Stomach (tissue), 9 donors: Measurements from ENCODE around the gene HSPA1A. TPM values are rescaled to one million over a fixed set of nuclear protein-coding genes. Genes with fewer than 3 reads are reported as not detected.
"Not testable (repeated sequence)": the region's sequence is repeated elsewhere in the genome, so short reads cannot be mapped to it uniquely, and the experiment has no call there.

Experiments used
- DNase-seq, 2 donors: peaks; one replicate each; pipeline versions ENCODE4 v3.0.0 to v3.0.0-alpha.2; 2013 to 2019
- H3K27ac ChIP-seq, 5 donors: fragments of 200-600 bp in 4 of 5; sonication (generic) in 4 of 5; one replicate each; pipeline ENCODE4 v1.5.1; 2013 to 2019; ENCODE audit warnings: mild to moderate bottlenecking in 1 of 5, moderate library complexity in 1 of 5
- H3K27me3 ChIP-seq, 3 donors: fragments of 200-600 bp; sonication (generic); one replicate each; pipeline ENCODE4 v1.5.1; 2017 to 2019; ENCODE audit warnings: mixed run types in 1 of 3
- H3K36me3 ChIP-seq, 4 donors: fragments of 200-600 bp; sonication (generic); 1 replicate in 3 of 4; 2 replicates in 1 of 4; pipeline ENCODE4 v1.5.1; 2016 to 2019
- H3K4me1 ChIP-seq, 4 donors: fragments of 200-600 bp; sonication (generic); one replicate each; pipeline ENCODE4 v1.5.1; 2016 to 2019
- H3K4me3 ChIP-seq, 4 donors: fragments of 200-600 bp; sonication (generic) in 3 of 4; one replicate each; pipeline ENCODE4 v1.5.1; 2016 to 2019; ENCODE audit warnings: mild to moderate bottlenecking in 1 of 4
- H3K9me3 ChIP-seq, 4 donors: fragments of 200-600 bp; sonication (generic); one replicate each; pipeline ENCODE4 v1.5.1; 2016 to 2019
- EP300 ChIP-seq: sonication (generic); formaldehyde crosslinking; IDR thresholded peaks from one replicate; pipeline ENCODE4 v1.6.1; 2017; ENCODE audit warnings: antibody characterized with exemption
- POLR2A ChIP-seq, 4 donors: fragments of 450-650 bp; IDR thresholded peaks; one replicate each; pipeline ENCODE4 v1.6.1; 2016; ENCODE audit warnings: antibody characterized with exemption in 4 of 4, control low read depth in 2 of 4, mild to moderate bottlenecking in 1 of 4, moderate library complexity in 1 of 4
- POLR2AphosphoS5 ChIP-seq, 3 donors: sonication (generic); formaldehyde crosslinking; IDR thresholded peaks; one replicate each; pipeline ENCODE4 v1.6.1; 2016; ENCODE audit warnings: antibody characterized with exemption in 3 of 3
- WGBS, 5 donors: extraction: QIAGEN DNeasy Blood & Tissue Kit in 3 of 5; methylation state at CpG; one replicate each; pipeline versions ENCODE4 v1.1.5 to v1.1.7; 2013 to 2018; 5-methylcytosine and 5-hydroxymethylcytosine counted together
- intact Hi-C: fragments of 100-400 bp; cut with DNase I; formaldehyde crosslinking; loops from one replicate; pipeline ENCODE4 v1.15.1; 2023; ENCODE audit warnings: low total_unique reads
- polyA plus RNA-seq, 3 donors: library from polyadenylated mRNA; stranded (reverse); fragments of 200-250 nt; gene quantifications; one replicate each; pipeline ENCODE4 v1.2.3, GENCODE V29; 2013
- total RNA-seq, 5 donors: library from RNA; depleted of rRNA; stranded (reverse); fragments of >200 nt; gene quantifications; one replicate each; pipeline versions ENCODE4 v1.1.0 to v1.2.3, GENCODE V29; 2014 to 2016
- TF ChIP-seq, protein P1 (sequence below), 7 experiments: fragments of 450-650 bp in 4 of 7; fragments of 200-600 bp in 3 of 7; sonication (generic) in 3 of 7; IDR thresholded peaks; one replicate each; pipeline ENCODE4 v1.5.1; 2016 to 2019; ENCODE audit warnings: antibody characterized with exemption in 7 of 7, control low read depth in 2 of 7, mild to moderate bottlenecking in 1 of 7
- donor health status: healthy with polysubstance abuse.
- donor health status: Bipolar disorder and iron deficiency.
- donor health status: healthy.

The HSPA1A gene
- total and polyA plus RNA-seq, 8 donors = 51.1 to 124 (median 89.5) TPM

GRCh38 chr6:31847276-31847978, 32.1 kb downstream of the HSPA1A start:
- peaks cover 0 to 12% (median 0%) of the 10 kb centered on the region in 4 donors for H3K4me1 ChIP-seq
- H3K36me3 ChIP-seq = peaks cover 0 to 7% (median 1%) of the 10 kb centered on the region in 4 donors
- no peaks in the 10 kb centered on the region for H3K27me3 ChIP-seq
- intact Hi-C loops = no loop called here
- WGBS, 5 donors = 85 to 94% (median 85%) methylated on average over 2 of the region's 2 CpGs
- no peak overlapping the region for H3K4me3 ChIP-seq
- H3K27ac ChIP-seq = no peak overlapping the region
- DNase-seq = no peak
- no peak for TF ChIP-seq POLR2AphosphoS5 (IDR thresholded peaks at IDR 0.05)
- no peaks in the 10 kb centered on the region for H3K9me3 ChIP-seq

DNA sequence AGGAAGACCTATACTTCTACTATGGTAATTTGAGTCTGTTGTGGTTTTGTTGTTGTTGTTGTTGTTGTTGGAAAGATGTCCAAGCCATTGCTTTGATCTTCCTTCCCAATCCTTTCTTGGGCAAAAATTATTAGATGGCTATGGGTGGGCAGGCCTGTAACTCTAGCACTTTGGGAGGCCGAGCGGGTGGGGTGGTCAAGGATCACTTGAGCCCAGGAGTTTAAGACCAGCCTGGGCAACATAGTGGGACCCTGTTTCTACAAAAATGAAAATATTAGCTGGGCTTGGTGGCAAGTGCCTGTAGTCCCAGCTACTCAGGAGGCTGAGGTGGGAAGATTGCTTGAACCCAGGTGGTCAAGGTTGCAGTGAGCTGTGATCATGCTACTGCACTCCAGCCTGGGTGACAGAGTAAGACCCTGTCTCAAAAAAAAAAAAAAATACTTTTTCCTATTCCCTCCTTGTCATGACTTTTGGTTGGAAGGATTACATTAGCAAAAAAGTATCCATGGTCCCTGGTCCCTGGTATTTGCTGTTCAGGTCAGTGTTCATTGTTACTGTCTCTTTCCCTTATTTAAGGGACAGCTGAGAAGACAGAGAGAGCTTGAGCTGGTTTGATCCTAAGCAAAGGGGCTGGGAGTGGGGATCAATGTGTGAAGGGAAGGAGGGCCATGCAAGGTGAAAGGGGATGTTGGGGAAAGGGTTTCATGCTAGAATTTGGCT, 35.6 kb downstream of the HSPA1A start:
- Histone ChIP-seq H3K36me3 (peaks cover 0 to 4% (median 0%) of the 10 kb centered on the region in 4 donors), H3K4me3 (no peak overlapping the region), H3K4me1 (no peaks in the 10 kb centered on the region), H3K27me3 (no peaks in the 10 kb centered on the region), H3K9me3 (no peaks in the 10 kb centered on the region), H3K27ac (peak overlapping the region in 1 of 5 donors; percentile 14)
- intact Hi-C loops = no loop called here
- no peak for DNase-seq
- TF ChIP-seq EP300 (no peak), POLR2A (IDR thresholded peaks at IDR 0.05) (no peak), POLR2AphosphoS5 (IDR thresholded peaks at IDR 0.05) (no peak)
- TF ChIP-seq, protein P1, sequence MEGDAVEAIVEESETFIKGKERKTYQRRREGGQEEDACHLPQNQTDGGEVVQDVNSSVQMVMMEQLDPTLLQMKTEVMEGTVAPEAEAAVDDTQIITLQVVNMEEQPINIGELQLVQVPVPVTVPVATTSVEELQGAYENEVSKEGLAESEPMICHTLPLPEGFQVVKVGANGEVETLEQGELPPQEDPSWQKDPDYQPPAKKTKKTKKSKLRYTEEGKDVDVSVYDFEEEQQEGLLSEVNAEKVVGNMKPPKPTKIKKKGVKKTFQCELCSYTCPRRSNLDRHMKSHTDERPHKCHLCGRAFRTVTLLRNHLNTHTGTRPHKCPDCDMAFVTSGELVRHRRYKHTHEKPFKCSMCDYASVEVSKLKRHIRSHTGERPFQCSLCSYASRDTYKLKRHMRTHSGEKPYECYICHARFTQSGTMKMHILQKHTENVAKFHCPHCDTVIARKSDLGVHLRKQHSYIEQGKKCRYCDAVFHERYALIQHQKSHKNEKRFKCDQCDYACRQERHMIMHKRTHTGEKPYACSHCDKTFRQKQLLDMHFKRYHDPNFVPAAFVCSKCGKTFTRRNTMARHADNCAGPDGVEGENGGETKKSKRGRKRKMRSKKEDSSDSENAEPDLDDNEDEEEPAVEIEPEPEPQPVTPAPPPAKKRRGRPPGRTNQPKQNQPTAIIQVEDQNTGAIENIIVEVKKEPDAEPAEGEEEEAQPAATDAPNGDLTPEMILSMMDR (IDR thresholded peaks at IDR 0.05) = no peak
- WGBS, 5 donors = 89 to 97% (median 97%) methylated on average over 2 of the region's 2 CpGs

DNA sequence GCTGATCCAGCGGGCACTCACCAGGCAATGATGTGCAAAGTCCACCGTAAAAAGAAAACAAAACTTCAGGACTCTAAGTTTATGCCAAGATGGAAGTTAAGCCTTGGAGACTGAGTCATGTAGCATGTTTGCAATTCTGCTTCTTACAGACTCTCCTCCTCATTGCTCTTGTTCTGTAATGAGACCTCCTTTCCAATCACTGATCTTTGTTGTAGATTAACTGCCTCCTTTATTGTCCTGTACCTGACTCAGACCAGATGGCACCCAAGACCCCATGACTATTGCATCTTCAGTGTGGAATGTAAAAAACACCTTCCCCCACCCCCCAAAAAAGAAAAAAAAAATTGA, 36.1 kb downstream of the HSPA1A start:
- Histone ChIP-seq H3K4me1 (no peaks in the 10 kb centered on the region), H3K4me3 (no peak overlapping the region), H3K27ac (peak overlapping the region in 1 of 5 donors; percentile 14), H3K9me3 (no peaks in the 10 kb centered on the region), H3K36me3 (peaks cover 0 to 5% (median under 1%) of the 10 kb centered on the region in 4 donors), H3K27me3 (no peaks in the 10 kb centered on the region)
- no peak for DNase-seq
- intact Hi-C loops = no loop called here
- WGBS, 5 donors = 24 to 58% (median 26%) methylated on average over 2 of the region's 2 CpGs
- TF ChIP-seq EP300 (no peak), POLR2AphosphoS5 (IDR thresholded peaks at IDR 0.05) (no peak), POLR2A (IDR thresholded peaks at IDR 0.05) (no peak)
- TF ChIP-seq, protein P1 (IDR thresholded peaks at IDR 0.05) = no peak

DNA sequence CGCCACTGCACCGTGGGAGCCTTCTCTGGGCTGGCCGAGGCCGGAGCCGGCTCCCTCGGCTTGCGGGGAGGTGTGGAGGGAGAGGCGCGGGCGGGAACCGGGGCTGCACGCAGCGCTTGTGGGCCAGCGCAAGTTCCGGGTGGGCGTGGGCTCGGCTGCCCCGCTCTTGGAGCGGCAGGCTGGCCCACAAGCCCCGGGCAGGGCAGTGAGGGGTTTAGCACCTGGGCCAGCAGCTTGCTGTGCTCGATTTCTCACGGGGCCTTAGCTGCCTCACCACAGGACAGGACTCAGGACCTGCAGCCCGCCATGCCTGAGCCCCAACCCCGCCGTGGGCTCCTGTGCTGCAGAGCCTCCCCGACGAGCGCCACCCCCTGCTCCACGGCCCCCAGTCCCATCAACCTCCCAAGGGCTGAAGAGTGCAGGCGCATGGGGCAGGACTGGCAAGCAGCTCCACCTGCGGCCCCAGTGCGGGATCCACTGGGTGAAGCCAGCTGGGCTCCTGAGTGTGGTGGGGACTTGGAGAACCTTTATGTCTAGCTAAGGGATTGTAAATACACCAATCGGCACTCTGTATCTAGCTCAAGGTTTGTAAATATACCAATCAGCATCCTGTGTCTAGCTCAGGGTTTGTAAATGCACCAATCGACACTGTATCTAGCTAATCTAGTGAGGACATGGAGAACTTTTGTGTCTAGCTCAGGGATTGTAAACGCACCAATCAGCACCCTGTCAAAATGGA, 36.8 kb downstream of the HSPA1A start:
- H3K4me3 ChIP-seq, H3K4me1 ChIP-seq, H3K27ac ChIP-seq, intact Hi-C loops, DNase-seq, H3K27me3 ChIP-seq, H3K9me3 ChIP-seq: not testable (repeated sequence)
- 87 to 95% (median 92%) methylated on average over 17 to 35 of the region's 35 CpGs for WGBS, 5 donors
- H3K36me3 ChIP-seq = peaks cover 0 to 12% (median 7%) of the 10 kb centered on the region in 4 donors

- intact Hi-C loops, H3K4me3 ChIP-seq, H3K9me3 ChIP-seq, H3K27me3 ChIP-seq, DNase-seq, H3K27ac ChIP-seq: not testable (repeated sequence)
- peaks cover 28 to 54% (median 47%) of the 10 kb centered on the region in 4 donors for H3K36me3 ChIP-seq
- H3K4me1 ChIP-seq = peaks cover 6 to 17% (median 11%) of the 10 kb centered on the region in 4 donors
- WGBS, 5 donors = 84 to 96% (median 92%) methylated on average over 8 of the region's 8 CpGs
These were observed 42.4 kb downstream of the HSPA1A start for GRCh38 chr6:31857774-31858173.
